BE2C (cell line): ENCODE data around the gene ALKBH6.

Source experiments
- DNase-seq: peaks from one replicate; pipeline ENCODE4 v3.0.0-alpha.2; 2020
- H3K27me3 ChIP-seq: fragments of 250-450 bp; sonication (Bioruptor Pico); 2 replicates; pipeline ENCODE4 v1.5.1; 2020; ENCODE audit warnings: mild to moderate bottlenecking
- H3K36me3 ChIP-seq: fragments of 250-450 bp; sonication (Bioruptor Pico); 2 replicates; pipeline ENCODE4 v1.5.1; 2020; ENCODE audit warnings: mild to moderate bottlenecking
- H3K4me1 ChIP-seq: fragments of 250-450 bp; sonication (Bioruptor Pico); 2 replicates; pipeline ENCODE4 v1.5.1; 2020
- H3K4me3 ChIP-seq: 2 replicates; pipeline ENCODE4 v1.5.1; 2011; ENCODE audit warnings: low read depth, low read length
- H3K9me3 ChIP-seq: fragments of 250-450 bp; sonication (Bioruptor Pico); 2 replicates; pipeline ENCODE4 v1.5.1; 2020
- TF ChIP-seq, protein P1 (sequence below): IDR thresholded peaks from 2 replicates; pipeline ENCODE4 v1.5.1; 2012; ENCODE audit warnings: mild to moderate bottlenecking, low read depth, low read length

ALKBH6 gene

DNA sequence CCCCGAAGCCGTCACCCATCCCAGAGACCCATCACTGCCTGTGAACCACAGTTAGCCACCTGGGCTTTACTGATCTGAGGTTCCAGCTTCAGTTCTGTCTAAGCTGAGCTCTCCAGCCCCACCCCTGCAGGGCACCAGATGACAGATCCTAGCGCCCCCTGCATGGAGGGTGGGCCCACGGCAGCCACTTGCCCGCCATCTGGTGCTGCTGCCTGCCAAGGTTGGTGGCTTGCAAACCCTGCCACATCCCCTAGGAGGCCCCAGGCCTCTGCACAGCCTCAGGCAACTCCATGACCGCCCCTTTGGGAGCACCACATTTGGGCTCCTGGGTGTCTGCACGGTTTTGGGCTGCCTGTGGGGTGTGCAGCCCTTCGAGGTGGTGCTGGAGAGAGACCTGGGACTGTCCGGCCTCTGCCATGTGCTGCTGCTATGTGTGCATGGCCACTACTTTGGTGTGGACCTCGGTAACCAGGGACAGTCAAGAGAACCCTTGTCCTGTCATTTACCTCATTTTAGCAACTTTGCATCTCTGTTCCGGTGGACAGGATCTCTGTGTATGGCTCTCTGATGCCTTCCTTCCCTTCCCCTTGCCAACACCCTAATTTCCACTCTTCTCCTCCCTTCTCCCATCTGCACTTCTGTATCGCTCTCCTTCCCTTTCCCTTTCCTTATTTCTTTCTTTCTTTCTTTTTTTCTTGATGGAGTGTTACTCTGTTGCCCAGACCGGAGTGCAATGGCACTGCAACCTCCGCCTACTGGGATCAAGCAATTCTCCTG lies 36.4 kb downstream of the ALKBH6 start:
- H3K4me1 ChIP-seq, result no peaks in the 10 kb centered on the region
- TF ChIP-seq, protein P1, sequence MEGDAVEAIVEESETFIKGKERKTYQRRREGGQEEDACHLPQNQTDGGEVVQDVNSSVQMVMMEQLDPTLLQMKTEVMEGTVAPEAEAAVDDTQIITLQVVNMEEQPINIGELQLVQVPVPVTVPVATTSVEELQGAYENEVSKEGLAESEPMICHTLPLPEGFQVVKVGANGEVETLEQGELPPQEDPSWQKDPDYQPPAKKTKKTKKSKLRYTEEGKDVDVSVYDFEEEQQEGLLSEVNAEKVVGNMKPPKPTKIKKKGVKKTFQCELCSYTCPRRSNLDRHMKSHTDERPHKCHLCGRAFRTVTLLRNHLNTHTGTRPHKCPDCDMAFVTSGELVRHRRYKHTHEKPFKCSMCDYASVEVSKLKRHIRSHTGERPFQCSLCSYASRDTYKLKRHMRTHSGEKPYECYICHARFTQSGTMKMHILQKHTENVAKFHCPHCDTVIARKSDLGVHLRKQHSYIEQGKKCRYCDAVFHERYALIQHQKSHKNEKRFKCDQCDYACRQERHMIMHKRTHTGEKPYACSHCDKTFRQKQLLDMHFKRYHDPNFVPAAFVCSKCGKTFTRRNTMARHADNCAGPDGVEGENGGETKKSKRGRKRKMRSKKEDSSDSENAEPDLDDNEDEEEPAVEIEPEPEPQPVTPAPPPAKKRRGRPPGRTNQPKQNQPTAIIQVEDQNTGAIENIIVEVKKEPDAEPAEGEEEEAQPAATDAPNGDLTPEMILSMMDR, result peak; percentile 58
- peak; percentile 75 for DNase-seq
- H3K27me3 ChIP-seq, result no peaks in the 10 kb centered on the region
- no peak overlapping the region for H3K4me3 ChIP-seq
- H3K36me3 ChIP-seq, result no peaks in the 10 kb centered on the region
- H3K9me3 ChIP-seq, result no peaks in the 10 kb centered on the region

DNA sequence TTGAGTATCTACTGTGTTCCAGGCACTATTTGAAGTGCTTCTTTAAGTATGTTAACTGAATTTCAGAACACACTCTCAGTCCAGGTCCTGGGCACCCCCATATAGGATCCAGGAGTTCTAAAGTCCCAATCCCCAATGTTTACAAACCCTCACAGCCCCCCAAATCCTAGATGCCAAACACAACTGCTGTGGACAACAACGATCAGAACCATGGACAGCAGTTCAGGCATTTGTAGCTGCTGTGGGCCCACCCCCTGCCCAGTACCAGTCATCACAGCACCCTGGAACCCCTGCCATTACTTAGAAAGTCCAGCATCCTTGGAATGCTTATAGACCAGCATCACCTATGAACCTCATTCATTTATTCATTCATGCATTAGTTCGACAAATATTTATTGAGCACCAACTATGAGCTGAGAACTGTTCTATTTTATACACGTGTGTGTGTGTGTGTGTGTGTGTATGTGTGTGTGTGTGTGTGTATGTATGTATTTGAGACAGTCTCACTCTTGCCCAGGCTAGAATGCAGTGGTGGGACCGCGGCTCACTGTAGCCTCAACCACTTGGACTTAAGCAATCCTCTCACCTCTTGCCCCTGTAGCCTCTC lies 38.3 kb downstream of the ALKBH6 start:
- H3K27me3 ChIP-seq, result no peaks in the 10 kb centered on the region
- TF ChIP-seq, protein P1, result no peak
- H3K36me3 ChIP-seq, result no peaks in the 10 kb centered on the region
- H3K9me3 ChIP-seq, result no peaks in the 10 kb centered on the region
- DNase-seq, result no peak
- no peaks in the 10 kb centered on the region for H3K4me1 ChIP-seq
- H3K4me3 ChIP-seq, result no peak overlapping the region

DNA sequence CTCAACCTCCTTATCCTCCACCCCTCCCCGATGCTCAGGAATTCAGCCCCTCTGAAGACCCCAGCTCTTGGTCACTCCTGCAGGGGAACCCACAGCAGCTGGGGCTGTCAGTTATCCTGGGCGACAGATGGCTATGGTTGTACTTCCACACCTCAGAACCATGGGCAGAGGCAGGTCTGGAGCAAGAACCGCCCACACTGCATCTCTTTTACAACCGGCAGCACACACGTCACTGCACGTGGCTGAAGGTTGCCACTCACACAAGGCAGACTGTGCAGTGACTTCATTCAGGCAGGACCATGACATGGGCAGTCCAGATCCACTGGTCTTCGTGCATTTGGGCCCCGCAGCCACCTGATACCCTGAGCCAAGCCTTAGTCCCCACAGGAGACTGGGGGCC lies 40.5 kb downstream of the ALKBH6 start:
- Histone ChIP-seq H3K9me3 (no peaks in the 10 kb centered on the region), H3K4me1 (no peaks in the 10 kb centered on the region), H3K4me3 (no peak overlapping the region), H3K27me3 (no peaks in the 10 kb centered on the region), H3K36me3 (no peaks in the 10 kb centered on the region)
- no peak for DNase-seq
- TF ChIP-seq, protein P1, result no peak

DNA sequence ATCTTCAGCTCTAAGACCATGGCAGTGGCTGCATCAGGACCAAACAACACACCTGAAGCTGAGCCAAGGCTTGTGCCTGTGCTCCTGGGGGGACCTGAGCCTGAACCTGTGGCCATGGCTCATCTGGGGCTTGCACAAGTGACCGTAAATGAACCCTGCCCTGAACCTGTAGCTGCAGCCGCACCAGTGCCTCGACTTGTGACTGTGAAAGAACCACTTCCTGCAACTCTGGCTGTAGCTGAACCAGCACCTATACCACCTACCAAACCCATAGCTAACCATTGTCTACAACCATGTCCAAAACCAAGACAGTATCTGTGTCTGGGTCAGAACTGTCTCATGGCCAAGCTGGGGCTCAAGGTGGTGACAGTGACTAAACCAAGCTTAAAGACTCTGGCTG lies 47.2 kb downstream of the ALKBH6 start:
- H3K36me3 ChIP-seq, result no peaks in the 10 kb centered on the region
- no peak overlapping the region for H3K4me3 ChIP-seq
- no peaks in the 10 kb centered on the region for H3K4me1 ChIP-seq
- TF ChIP-seq, protein P1, result no peak
- no peaks in the 10 kb centered on the region for H3K9me3 ChIP-seq
- no peaks in the 10 kb centered on the region for H3K27me3 ChIP-seq
- DNase-seq, result no peak

DNA sequence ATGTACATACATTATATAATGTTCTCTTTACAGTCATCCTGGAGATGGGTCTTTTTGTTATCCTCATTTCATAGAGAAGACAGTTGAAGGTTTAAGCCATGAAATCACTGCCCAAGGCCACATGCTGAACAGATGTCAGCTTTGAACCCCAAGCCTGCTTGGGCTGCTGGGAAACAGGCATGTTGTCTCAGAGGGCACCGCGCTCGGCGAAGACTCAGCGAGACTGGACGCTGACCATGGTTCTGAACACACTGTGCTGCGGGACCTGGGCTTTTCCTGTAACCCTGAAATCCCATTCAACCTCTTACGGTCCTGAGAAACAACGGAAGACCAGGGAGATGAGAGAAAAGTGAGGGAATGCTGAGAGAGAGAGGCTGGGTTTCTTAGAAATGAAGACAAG lies 50.5 kb downstream of the ALKBH6 start:
- TF ChIP-seq, protein P1, result no peak
- Histone ChIP-seq H3K36me3 (no peaks in the 10 kb centered on the region), H3K4me1 (no peaks in the 10 kb centered on the region), H3K9me3 (no peaks in the 10 kb centered on the region), H3K27me3 (peaks cover 16% of the 10 kb centered on the region), H3K4me3 (no peak overlapping the region)
- no peak for DNase-seq

DNA sequence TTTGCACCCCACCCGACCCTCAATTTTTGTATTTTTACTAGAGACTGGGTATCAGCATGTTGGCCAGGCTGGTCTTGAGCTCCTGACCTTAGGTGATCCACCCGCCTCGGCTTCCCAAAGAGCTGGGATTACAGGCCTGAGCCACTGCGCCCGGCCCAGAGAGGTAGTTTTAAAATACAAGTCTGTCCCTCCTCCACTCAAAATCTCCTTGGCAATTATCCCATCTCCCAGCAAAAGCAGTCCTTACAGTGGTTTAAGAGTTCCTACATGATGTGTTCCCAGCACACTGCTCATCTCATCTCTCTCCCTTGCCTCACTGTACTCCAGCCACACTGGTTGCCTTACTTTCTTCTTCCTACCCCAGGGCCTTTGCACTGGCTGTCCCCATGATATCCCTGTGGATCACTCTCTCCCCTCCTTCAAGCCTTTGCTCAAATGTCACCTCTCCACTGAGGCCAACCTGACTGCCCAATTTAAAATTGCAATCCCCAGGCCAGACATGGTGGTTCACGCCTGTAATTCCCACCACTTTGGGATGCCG lies 53.5 kb downstream of the ALKBH6 start:
- no peak overlapping the region for H3K4me3 ChIP-seq
- H3K4me1 ChIP-seq, result no peaks in the 10 kb centered on the region
- H3K36me3 ChIP-seq, result no peaks in the 10 kb centered on the region
- TF ChIP-seq, protein P1, result no peak
- no peak for DNase-seq
- H3K27me3 ChIP-seq, result peaks cover 16% of the 10 kb centered on the region
- H3K9me3 ChIP-seq, result no peaks in the 10 kb centered on the region
